ENCODE measurements around the gene TAF6L. TPM values are rescaled to one million over a fixed set of nuclear protein-coding genes. Genes with fewer than 3 reads are reported as not detected.

Gene TAF6L
- total RNA-seq: 10.7 and 11.7 TPM in 2 replicates

GRCh38 chr11:62771144-62772021, at the start of gene TAF6L:
Gene TAF6L, plus strand, starts transcription at chr11:62771396. Its CDS starts 4,388 bp downstream, at chr11:62775784.

GRCh38 chr11:62727165-62727871, 43.9 kb upstream of the TAF6L start, which contains the start of gene HNRNPUL2:
Gene HNRNPUL2, minus strand, starts transcription at chr11:62727457. Its CDS starts 301 bp downstream, at chr11:62727156.

GRCh38 chr11:62728171-62728988, 42.8 kb upstream of the TAF6L start, which contains the start of gene TTC9C:
Gene TTC9C, plus strand, starts transcription at chr11:62728486. Its CDS starts 363 bp downstream, at chr11:62728849.

GRCh38 chr11:62753736-62754603, 17.2 kb upstream of the TAF6L start, which contains the start of gene ZBTB3:
Gene ZBTB3, minus strand, starts transcription at chr11:62754160. Its CDS starts 496 bp downstream, at chr11:62753664.

GRCh38 chr11:62787005-62787759, 16.0 kb downstream of the TAF6L start, which contains the start of gene TMEM179B:
Gene TMEM179B, plus strand, starts transcription at chr11:62787402. Its CDS starts 30 bp downstream, at chr11:62787432.

GRCh38 chr11:62791501-62792201, 20.5 kb downstream of the TAF6L start, which contains the start of gene TMEM223:
Gene TMEM223, minus strand, starts transcription at chr11:62792006. Its CDS starts 12 bp downstream, at chr11:62791994.

GRCh38 chr11:62805076-62805892, 34.1 kb downstream of the TAF6L start, which contains the start of gene NXF1:
Gene NXF1, minus strand, starts transcription at chr11:62805440. Its CDS starts 84 bp downstream, at chr11:62805356.

GRCh38 chr11:62831520-62832335, 60.5 kb downstream of the TAF6L start, which contains the start of gene STX5:
Gene STX5, minus strand, starts transcription at chr11:62832051. Its CDS starts 808 bp downstream, at chr11:62831243.

GRCh38 chr11:62832336-62833234, 61.4 kb downstream of the TAF6L start, which contains the start of gene TEX54:
Gene TEX54, minus strand, starts transcription at chr11:62832841.

Other genes starting within 250 kb of the TAF6L start
- 394 and 434 TPM in 2 replicates for gene AHNAK, start 224.6 kb upstream of the TAF6L start, total RNA-seq
- 2,078 and 2,099 TPM in 2 replicates for gene EEF1G, start 197.5 kb upstream of the TAF6L start, total RNA-seq
- gene TUT1, start 179.9 kb upstream of the TAF6L start, total RNA-seq: 6.9 and 12.0 TPM in 2 replicates
- 72.6 and 86.1 TPM in 2 replicates for gene MTA2, start 169.5 kb upstream of the TAF6L start, total RNA-seq
- gene EML3, start 158.6 kb upstream of the TAF6L start, total RNA-seq: 25.8 and 43.1 TPM in 2 replicates
- gene ROM1, start 158.1 kb upstream of the TAF6L start, total RNA-seq: 9.2 and 24.7 TPM in 2 replicates
- gene B3GAT3, start 149.4 kb upstream of the TAF6L start, total RNA-seq: 24.9 and 44.4 TPM in 2 replicates
- 314 and 339 TPM in 2 replicates for gene GANAB, start 124.8 kb upstream of the TAF6L start, total RNA-seq
- gene INTS5, start 118.1 kb upstream of the TAF6L start, total RNA-seq: 27.1 and 27.7 TPM in 2 replicates
- 57.8 and 68.1 TPM in 2 replicates for gene C11orf98, start 106.2 kb upstream of the TAF6L start, total RNA-seq
- 1.4 and 7.5 TPM in 2 replicates for gene CSKMT, start 106.1 kb upstream of the TAF6L start, total RNA-seq
- gene UQCC3, start 99.7 kb upstream of the TAF6L start, total RNA-seq: 6.0 and 8.3 TPM in 2 replicates
- gene LBHD1, start 99.1 kb upstream of the TAF6L start, total RNA-seq: 1.1 and 5.2 TPM in 2 replicates
- gene UBXN1, start 92.3 kb upstream of the TAF6L start, total RNA-seq: 71.9 and 88.5 TPM in 2 replicates
- gene LRRN4CL, start 81.9 kb upstream of the TAF6L start, total RNA-seq: 0.72 and 1.5 TPM in 2 replicates
- gene BSCL2, start 64.0 kb upstream of the TAF6L start, total RNA-seq: 29.8 and 44.4 TPM in 2 replicates
- gene GNG3, start 63.7 kb upstream of the TAF6L start, total RNA-seq: not detected in 2 replicates
- 4.9 and 20.2 TPM in 2 replicates for gene HNRNPUL2, start 43.9 kb upstream of the TAF6L start, total RNA-seq
- 15.7 and 16.1 TPM in 2 replicates for gene TTC9C, start 42.9 kb upstream of the TAF6L start, total RNA-seq
- gene ZBTB3, start 17.2 kb upstream of the TAF6L start, total RNA-seq: 6.5 and 7.6 TPM in 2 replicates
- 61.4 and 68.5 TPM in 2 replicates for gene POLR2G, start 9.8 kb upstream of the TAF6L start, total RNA-seq
- 77.8 and 83.1 TPM in 2 replicates for gene TMEM179B, start 16.0 kb downstream of the TAF6L start, total RNA-seq
- gene TMEM223, start 20.6 kb downstream of the TAF6L start, total RNA-seq: 18.6 and 31.2 TPM in 2 replicates
- gene NXF1, start 34.0 kb downstream of the TAF6L start, total RNA-seq: 19.3 and 20.2 TPM in 2 replicates
- 57.0 and 62.5 TPM in 2 replicates for gene STX5, start 60.7 kb downstream of the TAF6L start, total RNA-seq
- gene TEX54, start 61.4 kb downstream of the TAF6L start, total RNA-seq: not detected in 2 replicates
- 20.4 and 50.1 TPM in 2 replicates for gene WDR74, start 68.2 kb downstream of the TAF6L start, total RNA-seq
- 153 and 162 TPM in 2 replicates for gene SLC3A2, start 109.5 kb downstream of the TAF6L start, total RNA-seq
- not detected in 2 replicates for gene CHRM1, start 150.0 kb downstream of the TAF6L start, total RNA-seq
- gene SLC22A6, start 213.6 kb downstream of the TAF6L start, total RNA-seq: not detected in 2 replicates
- not detected in 2 replicates for gene SLC22A8, start 244.4 kb downstream of the TAF6L start, total RNA-seq

All from cardiac atrium fibroblast (primary cell).